ENCODE data around the gene WRAP73.

The WRAP73 gene

DNA sequence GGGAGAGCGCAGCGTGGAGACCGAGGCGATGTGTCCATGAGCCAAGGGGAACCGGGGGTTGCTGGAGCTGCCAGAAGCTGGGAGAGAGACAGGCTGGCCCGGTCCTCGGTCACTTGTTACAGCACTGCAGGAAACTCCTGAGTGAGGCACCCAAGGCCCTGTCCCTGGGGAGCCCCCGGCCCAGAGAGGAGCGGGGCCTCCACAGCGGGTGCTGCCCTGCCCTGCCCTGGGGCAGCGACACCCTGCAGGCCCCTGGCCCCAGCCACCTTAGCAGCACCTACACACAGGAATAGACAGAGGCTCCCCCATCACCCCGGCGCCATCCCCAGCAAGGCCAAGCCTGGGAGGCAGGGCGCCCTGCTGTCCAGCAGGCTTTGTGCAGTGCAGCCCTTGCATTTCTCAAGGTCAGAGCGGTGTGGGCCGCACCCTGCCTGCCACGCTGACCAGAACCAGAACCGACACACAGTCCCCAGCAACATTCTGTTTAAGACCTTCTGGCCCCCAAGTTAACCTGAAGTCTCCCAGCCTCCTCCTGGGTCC, 32.0 kb downstream of the WRAP73 start:
- DNase-seq (ENCODE audit: low read depth) = no peak
- TF ChIP-seq, protein P1, sequence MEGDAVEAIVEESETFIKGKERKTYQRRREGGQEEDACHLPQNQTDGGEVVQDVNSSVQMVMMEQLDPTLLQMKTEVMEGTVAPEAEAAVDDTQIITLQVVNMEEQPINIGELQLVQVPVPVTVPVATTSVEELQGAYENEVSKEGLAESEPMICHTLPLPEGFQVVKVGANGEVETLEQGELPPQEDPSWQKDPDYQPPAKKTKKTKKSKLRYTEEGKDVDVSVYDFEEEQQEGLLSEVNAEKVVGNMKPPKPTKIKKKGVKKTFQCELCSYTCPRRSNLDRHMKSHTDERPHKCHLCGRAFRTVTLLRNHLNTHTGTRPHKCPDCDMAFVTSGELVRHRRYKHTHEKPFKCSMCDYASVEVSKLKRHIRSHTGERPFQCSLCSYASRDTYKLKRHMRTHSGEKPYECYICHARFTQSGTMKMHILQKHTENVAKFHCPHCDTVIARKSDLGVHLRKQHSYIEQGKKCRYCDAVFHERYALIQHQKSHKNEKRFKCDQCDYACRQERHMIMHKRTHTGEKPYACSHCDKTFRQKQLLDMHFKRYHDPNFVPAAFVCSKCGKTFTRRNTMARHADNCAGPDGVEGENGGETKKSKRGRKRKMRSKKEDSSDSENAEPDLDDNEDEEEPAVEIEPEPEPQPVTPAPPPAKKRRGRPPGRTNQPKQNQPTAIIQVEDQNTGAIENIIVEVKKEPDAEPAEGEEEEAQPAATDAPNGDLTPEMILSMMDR (conservative IDR thresholded peaks at IDR 0.05; ENCODE audit: low read depth, low read length) = no peak
- no peak overlapping the region for H3K4me3 ChIP-seq (ENCODE audit: low read length)

GRCh38 chr1:3616861-3617260, 33.0 kb downstream of the WRAP73 start:
- DNase-seq (ENCODE audit: low read depth) = no peak

GRCh38 chr1:3614755-3615742, 34.9 kb downstream of the WRAP73 start:
- TF ChIP-seq, protein P1 (conservative IDR thresholded peaks at IDR 0.05; ENCODE audit: low read depth, low read length) = peak; percentile 82
- no peak overlapping the region for H3K4me3 ChIP-seq (ENCODE audit: low read length)
- no peak for DNase-seq (ENCODE audit: low read depth)

More at GRCh38 chr1:3616861-3617260, 33.0 kb downstream of the WRAP73 start:
- H3K4me3 ChIP-seq (ENCODE audit: low read length) = no peak overlapping the region
- TF ChIP-seq, protein P1 (conservative IDR thresholded peaks at IDR 0.05; ENCODE audit: low read depth, low read length) = no peak

DNA sequence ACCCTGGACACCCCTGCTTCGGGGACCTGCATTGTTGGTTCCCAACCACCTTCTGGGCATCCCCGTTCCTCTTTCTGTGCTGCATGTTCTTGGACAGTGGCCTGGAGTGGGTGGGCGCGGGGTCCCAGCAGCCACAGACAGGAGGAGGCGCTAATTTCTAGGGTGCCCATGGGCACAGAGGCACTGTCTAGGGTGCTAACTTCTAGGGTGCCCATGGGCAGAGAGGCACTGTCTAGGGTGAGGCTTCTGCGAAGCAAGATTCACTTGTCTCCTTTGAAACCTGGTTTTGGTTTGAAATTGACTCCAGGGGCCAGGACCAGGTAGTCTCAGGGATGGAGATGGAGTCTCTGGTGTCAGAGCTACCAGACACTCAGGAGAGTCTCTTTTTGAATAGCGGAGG, 37.8 kb downstream of the WRAP73 start:
- peak overlapping the region; percentile 38 for H3K4me3 ChIP-seq (ENCODE audit: low read length)
- TF ChIP-seq, protein P1 (conservative IDR thresholded peaks at IDR 0.05; ENCODE audit: low read depth, low read length) = peak; percentile 3

GRCh38 chr1:3611170-3612019, 38.5 kb downstream of the WRAP73 start, which contains the start of gene MEGF6:
Gene MEGF6 (minus strand): TSS chr1:3611508. CDS start chr1:3611268, 240 bp downstream.
- DNase-seq (ENCODE audit: low read depth) = peak; percentile 30
- peak within 1 kb of the TSS; percentile 48 for H3K4me3 ChIP-seq (ENCODE audit: low read length)
- TF ChIP-seq, protein P1 (conservative IDR thresholded peaks at IDR 0.05; ENCODE audit: low read depth, low read length) = no peak

More for the DNA sequence above, 37.8 kb downstream of the WRAP73 start:
- DNase-seq (ENCODE audit: low read depth) = no peak

DNA sequence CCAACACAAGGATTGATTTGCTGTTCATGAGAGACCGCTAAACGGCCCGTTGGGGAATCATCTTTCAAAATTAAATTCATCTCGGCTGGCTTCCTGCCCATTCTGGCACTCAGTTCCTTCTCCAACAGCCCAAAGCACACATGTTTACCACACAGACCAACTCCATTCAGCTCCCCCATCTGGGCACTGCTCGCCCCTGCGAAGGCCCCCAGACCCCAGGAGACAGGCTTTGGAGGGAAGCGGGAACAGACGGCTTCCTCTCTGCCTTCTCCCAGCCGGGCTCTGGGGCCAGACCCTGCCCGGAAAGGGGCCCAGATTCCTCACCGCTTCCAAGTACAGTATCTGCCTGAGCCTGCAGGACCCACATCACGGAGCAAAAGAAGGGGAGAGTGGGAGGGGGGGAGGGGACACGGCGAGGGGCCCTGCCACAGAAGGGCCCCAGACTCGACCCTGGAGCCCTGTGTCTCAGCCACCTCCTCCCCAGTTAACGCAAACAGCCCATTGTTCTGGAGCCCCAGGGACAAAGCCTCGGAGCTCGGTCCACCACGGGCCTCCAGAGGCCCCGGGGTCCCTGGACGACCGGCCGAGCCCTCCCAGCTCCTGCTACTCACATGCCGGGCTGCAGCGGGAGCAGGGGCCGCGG, 39.3 kb downstream of the WRAP73 start:
- peak overlapping the region; percentile 48 for H3K4me3 ChIP-seq (ENCODE audit: low read length)
- TF ChIP-seq, protein P1 (conservative IDR thresholded peaks at IDR 0.05; ENCODE audit: low read depth, low read length) = no peak
- DNase-seq (ENCODE audit: low read depth) = no peak

Measured in retinal pigment epithelial cell (primary cell).